ENCODE data around the gene PAPOLA. TPM values are rescaled to one million over a fixed set of nuclear protein-coding genes. Genes with fewer than 3 reads are reported as not detected.
"Not testable (repeated sequence)": the region's sequence is repeated elsewhere in the genome, so short reads cannot be mapped to it uniquely, and the experiment has no call there.

Gene PAPOLA
- total RNA-seq, 1 donor from 2014 or later, result 64.2 TPM

- peak overlapping the region; percentile 90 to 94 for H3K4me3 ChIP-seq
- H3K27ac ChIP-seq, result peak overlapping the region; percentile 90 to 97
- H3K36me3 ChIP-seq, result no peaks in the 10 kb centered on the region
- DNase-seq (ENCODE audit: low spot score in 2 of 2), result no peak
- no peak for TF ChIP-seq CTCF (IDR thresholded peaks at IDR 0.05)
- H3K4me1 ChIP-seq, result peaks cover 7 to 15% of the 10 kb centered on the region in 2 donors
- intact Hi-C loops (cut with DNase I), result loop anchor here (5.0 to 10.0 kb wide), 4 partner anchors 294 to 968 kb away; partner anchors contain the start of genes C14orf132, GLRX5 and VRK1
- H3K9me3 ChIP-seq, result no peaks in the 10 kb centered on the region
- no peaks in the 10 kb centered on the region for H3K27me3 ChIP-seq
These were observed 1.1 kb downstream of the PAPOLA start for GRCh38 chr14:96503306-96503679.

- intact Hi-C loops (cut with DNase I), result loop anchor here (5.0 to 10.0 kb wide), 4 partner anchors 293 to 970 kb away; partner anchors contain the start of genes C14orf132, GLRX5 and VRK1
- not testable (repeated sequence) for H3K9me3 ChIP-seq; DNase-seq (ENCODE audit: low spot score in 2 of 2); H3K36me3 ChIP-seq; H3K27me3 ChIP-seq; H3K27ac ChIP-seq
- Histone ChIP-seq H3K4me3 (peak overlapping the region; percentile 17 to 94), H3K4me1 (peaks cover 7 to 15% of the 10 kb centered on the region in 2 donors)
These were observed 2.2 kb downstream of the PAPOLA start for GRCh38 chr14:96504353-96504752.

GRCh38 chr14:96507723-96508122, 5.5 kb downstream of the PAPOLA start:
- intact Hi-C loops (cut with DNase I), result loop anchor here (10.0 kb wide), 1 partner anchor 973 kb away; the partner anchor contains the start of gene GLRX5
- Histone ChIP-seq H3K36me3 (no peaks in the 10 kb centered on the region), H3K9me3 (no peaks in the 10 kb centered on the region), H3K27me3 (no peaks in the 10 kb centered on the region), H3K4me1 (peaks cover 7 to 24% of the 10 kb centered on the region in 2 donors), H3K27ac (no peak overlapping the region), H3K4me3 (no peak overlapping the region)
- no peak for TF ChIP-seq CTCF (IDR thresholded peaks at IDR 0.05)
- DNase-seq (ENCODE audit: low spot score in 2 of 2), result no peak

- no peaks in the 10 kb centered on the region for H3K27me3 ChIP-seq
- peaks cover 2 to 28% of the 10 kb centered on the region in 2 donors for H3K4me1 ChIP-seq
- TF ChIP-seq CTCF (IDR thresholded peaks at IDR 0.05), result no peak
- intact Hi-C loops (cut with DNase I), result loop anchor here (10.0 kb wide), 1 partner anchor 974 kb away; the partner anchor contains the start of gene GLRX5
- H3K9me3 ChIP-seq, result no peaks in the 10 kb centered on the region
- no peak overlapping the region for H3K27ac ChIP-seq
- no peak overlapping the region for H3K4me3 ChIP-seq
- H3K36me3 ChIP-seq, result no peaks in the 10 kb centered on the region
- DNase-seq (ENCODE audit: low spot score in 2 of 2), result no peak
These were observed 6.7 kb downstream of the PAPOLA start for GRCh38 chr14:96508900-96509299.

- no peak overlapping the region for H3K27ac ChIP-seq
- no peaks in the 10 kb centered on the region for H3K9me3 ChIP-seq
- no peaks in the 10 kb centered on the region for H3K27me3 ChIP-seq
- TF ChIP-seq CTCF (IDR thresholded peaks at IDR 0.05), result no peak
- no peaks in the 10 kb centered on the region for H3K36me3 ChIP-seq
- H3K4me3 ChIP-seq, result no peak overlapping the region
- H3K4me1 ChIP-seq, result peaks cover 1 to 25% of the 10 kb centered on the region in 2 donors
- intact Hi-C loops (cut with DNase I), result loop anchor here (10.0 kb wide), 1 partner anchor 975 kb away; the partner anchor contains the start of gene GLRX5
- DNase-seq (ENCODE audit: low spot score in 2 of 2), result no peak
These were observed 7.4 kb downstream of the PAPOLA start for GRCh38 chr14:96509457-96510090.

- Histone ChIP-seq H3K27ac (no peak overlapping the region), H3K4me1 (peaks cover 2 to 30% of the 10 kb centered on the region in 2 donors), H3K27me3 (no peaks in the 10 kb centered on the region), H3K9me3 (no peaks in the 10 kb centered on the region), H3K4me3 (no peak overlapping the region), H3K36me3 (no peaks in the 10 kb centered on the region)
- DNase-seq (ENCODE audit: low spot score in 2 of 2), result no peak
- no peak for TF ChIP-seq CTCF (IDR thresholded peaks at IDR 0.05)
- intact Hi-C loops (cut with DNase I), result no loop called here
These were observed 9.0 kb downstream of the PAPOLA start for GRCh38 chr14:96511146-96511545.
